Effector memory CD8-positive, alpha-beta T cell (primary cell): Measurements from ENCODE around the gene YPEL2.

Source experiments
- ATAC-seq: fragments of 150-1000 bp; cut with Tn5 transposase; replicated peaks from 2 replicates; pipeline ENCODE4 v1.10.0; 2021; ENCODE audit warnings: mild to moderate bottlenecking, moderate library complexity
- DNase-seq, 3 experiments: peaks; one replicate each; pipeline ENCODE4 v3.0.0; 2021
- H3K27ac Mint-ChIP-seq, 2 donors: one replicate each; pipeline ENCODE4 v1.8.0; 2022; ENCODE audit warnings: mild to moderate bottlenecking in 2 of 2, mixed read lengths in 2 of 2, moderate library complexity in 2 of 2
- H3K27me3 Mint-ChIP-seq, 2 donors: one replicate each; pipeline ENCODE4 v1.8.0; 2022; ENCODE audit warnings: mixed read lengths in 2 of 2
- H3K36me3 Mint-ChIP-seq: one replicate; pipeline ENCODE4 v1.8.0; 2022; ENCODE audit warnings: mild to moderate bottlenecking, moderate library complexity, mixed read lengths; ENCODE audit not compliant: insufficient read depth
- H3K4me1 Mint-ChIP-seq, 2 donors: one replicate each; pipeline ENCODE4 v1.8.0; 2022; ENCODE audit warnings: low read depth in 2 of 2, mixed read lengths in 2 of 2
- H3K4me3 Mint-ChIP-seq, 2 donors: one replicate each; pipeline ENCODE4 v1.8.0; 2022; ENCODE audit warnings: mild to moderate bottlenecking in 2 of 2, mixed read lengths in 2 of 2, moderate library complexity in 2 of 2
- H3K9me3 Mint-ChIP-seq, 2 donors: one replicate each; pipeline ENCODE4 v1.8.0; 2022; ENCODE audit warnings: mixed read lengths in 2 of 2

Gene YPEL2

GRCh38 chr17:59418732-59419166 is 87.3 kb downstream of the YPEL2 start:
- H3K27me3 Mint-ChIP-seq = peaks cover 0 to 4% of the 10 kb centered on the region in 2 donors
- H3K4me1 Mint-ChIP-seq = peaks cover 0 to 3% of the 10 kb centered on the region in 2 donors
- DNase-seq (no peak), ATAC-seq (no peak)
- no peaks in the 10 kb centered on the region for H3K9me3 Mint-ChIP-seq
- H3K27ac Mint-ChIP-seq = no peak overlapping the region
- H3K4me3 Mint-ChIP-seq = no peak overlapping the region
- no peaks in the 10 kb centered on the region for H3K36me3 Mint-ChIP-seq

GRCh38 chr17:59420901-59421300 is 89.4 kb downstream of the YPEL2 start:
- no peak overlapping the region for H3K27ac Mint-ChIP-seq
- peaks cover 0 to 4% of the 10 kb centered on the region in 2 donors for H3K27me3 Mint-ChIP-seq
- DNase-seq (no peak), ATAC-seq (no peak)
- H3K4me3 Mint-ChIP-seq = no peak overlapping the region
- H3K9me3 Mint-ChIP-seq = no peaks in the 10 kb centered on the region
- no peaks in the 10 kb centered on the region for H3K36me3 Mint-ChIP-seq
- peaks cover 0 to 3% of the 10 kb centered on the region in 2 donors for H3K4me1 Mint-ChIP-seq

GRCh38 chr17:59421722-59422121 is 90.3 kb downstream of the YPEL2 start:
- H3K27ac Mint-ChIP-seq = no peak overlapping the region
- H3K36me3 Mint-ChIP-seq = no peaks in the 10 kb centered on the region
- H3K27me3 Mint-ChIP-seq = peaks cover 0 to 4% of the 10 kb centered on the region in 2 donors
- ATAC-seq = no peak
- H3K4me1 Mint-ChIP-seq = no peaks in the 10 kb centered on the region
- no peak for DNase-seq
- H3K4me3 Mint-ChIP-seq = no peak overlapping the region
- no peaks in the 10 kb centered on the region for H3K9me3 Mint-ChIP-seq

GRCh38 chr17:59423137-59423724 is 91.8 kb downstream of the YPEL2 start:
- Mint-ChIP-seq H3K27ac (no peak overlapping the region), H3K4me1 (no peaks in the 10 kb centered on the region), H3K9me3 (no peaks in the 10 kb centered on the region), H3K4me3 (no peak overlapping the region), H3K36me3 (no peaks in the 10 kb centered on the region), H3K27me3 (no peaks in the 10 kb centered on the region)
- DNase-seq = no peak
- ATAC-seq = no peak

- Mint-ChIP-seq H3K36me3 (no peaks in the 10 kb centered on the region), H3K4me3 (no peak overlapping the region), H3K4me1 (no peaks in the 10 kb centered on the region), H3K27me3 (no peaks in the 10 kb centered on the region), H3K27ac (no peak overlapping the region), H3K9me3 (no peaks in the 10 kb centered on the region)
- DNase-seq = no peak
- no peak for ATAC-seq
These were observed 92.4 kb downstream of the YPEL2 start for GRCh38 chr17:59423903-59424302.

- H3K4me3 Mint-ChIP-seq = no peak overlapping the region
- H3K27me3 Mint-ChIP-seq = no peaks in the 10 kb centered on the region
- H3K36me3 Mint-ChIP-seq = no peaks in the 10 kb centered on the region
- no peaks in the 10 kb centered on the region for H3K9me3 Mint-ChIP-seq
- DNase-seq (no peak), ATAC-seq (no peak)
- no peaks in the 10 kb centered on the region for H3K4me1 Mint-ChIP-seq
- no peak overlapping the region for H3K27ac Mint-ChIP-seq
These were observed 92.9 kb downstream of the YPEL2 start for GRCh38 chr17:59424331-59424730.

- no peak for DNase-seq
- Mint-ChIP-seq H3K27ac (no peak overlapping the region), H3K9me3 (no peaks in the 10 kb centered on the region), H3K4me1 (no peaks in the 10 kb centered on the region), H3K4me3 (no peak overlapping the region), H3K27me3 (no peaks in the 10 kb centered on the region), H3K36me3 (no peaks in the 10 kb centered on the region)
- no peak for ATAC-seq
These were observed 93.9 kb downstream of the YPEL2 start for GRCh38 chr17:59425085-59425931.

GRCh38 chr17:59426031-59426430 is 94.6 kb downstream of the YPEL2 start:
- Mint-ChIP-seq H3K4me1 (no peaks in the 10 kb centered on the region), H3K4me3 (no peak overlapping the region), H3K27me3 (no peaks in the 10 kb centered on the region), H3K27ac (peak overlapping the region in 1 of 2 donors; percentile 56), H3K9me3 (no peaks in the 10 kb centered on the region), H3K36me3 (no peaks in the 10 kb centered on the region)
- ATAC-seq (no peak), DNase-seq (no peak)

- DNase-seq (no peak), ATAC-seq (no peak)
- Mint-ChIP-seq H3K36me3 (no peaks in the 10 kb centered on the region), H3K4me3 (no peak overlapping the region), H3K4me1 (no peaks in the 10 kb centered on the region), H3K27me3 (peaks cover 4 to 10% of the 10 kb centered on the region in 2 donors), H3K9me3 (no peaks in the 10 kb centered on the region), H3K27ac (no peak overlapping the region)
These were observed 96.0 kb downstream of the YPEL2 start for GRCh38 chr17:59427425-59427921.

GRCh38 chr17:59427996-59428395 is 96.5 kb downstream of the YPEL2 start:
- no peak for ATAC-seq
- H3K9me3 Mint-ChIP-seq = no peaks in the 10 kb centered on the region
- no peaks in the 10 kb centered on the region for H3K36me3 Mint-ChIP-seq
- H3K27me3 Mint-ChIP-seq = peaks cover 4 to 13% of the 10 kb centered on the region in 2 donors
- peaks cover 0 to 1% of the 10 kb centered on the region in 2 donors for H3K4me1 Mint-ChIP-seq
- no peak for DNase-seq
- no peak overlapping the region for H3K4me3 Mint-ChIP-seq
- no peak overlapping the region for H3K27ac Mint-ChIP-seq

GRCh38 chr17:59428916-59429485 is 97.5 kb downstream of the YPEL2 start:
- peaks cover 0 to 1% of the 10 kb centered on the region in 2 donors for H3K4me1 Mint-ChIP-seq
- no peak for DNase-seq
- H3K9me3 Mint-ChIP-seq = no peaks in the 10 kb centered on the region
- no peak overlapping the region for H3K4me3 Mint-ChIP-seq
- ATAC-seq = no peak
- no peaks in the 10 kb centered on the region for H3K36me3 Mint-ChIP-seq
- peaks cover 4 to 13% of the 10 kb centered on the region in 2 donors for H3K27me3 Mint-ChIP-seq
- no peak overlapping the region for H3K27ac Mint-ChIP-seq

GRCh38 chr17:59431601-59432000 is 100.1 kb downstream of the YPEL2 start:
- Mint-ChIP-seq H3K4me1 (peaks cover 0 to 1% of the 10 kb centered on the region in 2 donors), H3K9me3 (no peaks in the 10 kb centered on the region), H3K27me3 (peaks cover 4 to 13% of the 10 kb centered on the region in 2 donors), H3K36me3 (no peaks in the 10 kb centered on the region), H3K27ac (no peak overlapping the region), H3K4me3 (no peak overlapping the region)
- DNase-seq (no peak), ATAC-seq (no peak)

GRCh38 chr17:59432657-59433056 is 101.2 kb downstream of the YPEL2 start:
- Mint-ChIP-seq H3K27me3 (peaks cover 5 to 19% of the 10 kb centered on the region in 2 donors), H3K9me3 (no peaks in the 10 kb centered on the region), H3K4me1 (peaks cover 0 to 1% of the 10 kb centered on the region in 2 donors), H3K27ac (no peak overlapping the region), H3K4me3 (no peak overlapping the region), H3K36me3 (no peaks in the 10 kb centered on the region)
- DNase-seq (no peak), ATAC-seq (no peak)
